ENCODE results near the gene LDLRAD3. TPM values are rescaled to one million over a fixed set of nuclear protein-coding genes. Genes with fewer than 3 reads are reported as not detected.
A peak's percentile ranks its signal among the peaks of the same experiment; 100 is the strongest.

The LDLRAD3 gene
- total RNA-seq, 1 donor from 2014 or later: 35.6 TPM

- Mint-ChIP-seq H3K36me3 (peaks cover 42% of the 10 kb centered on the region), H3K9me3 (peaks cover 9% of the 10 kb centered on the region), H3K27me3 (ENCODE audit: insufficient read depth, low read depth) (peaks cover 5% of the 10 kb centered on the region), H3K4me3 (no peak overlapping the region), H3K27ac (peak overlapping the region; percentile 11), H3K4me1 (peaks cover 34% of the 10 kb centered on the region)
- TF ChIP-seq EZH2phosphoT487 (IDR thresholded peaks at IDR 0.05) (no peak), CTCF (IDR thresholded peaks at IDR 0.05) (no peak), EZH2 (IDR thresholded peaks at IDR 0.05) (no peak)
- no peak overlapping the region for H3K9ac ChIP-seq
- no peaks in the 10 kb centered on the region for H3K36me3 ChIP-seq
- H3K4me2 ChIP-seq: no peak overlapping the region
- no peaks in the 10 kb centered on the region for H3K9me3 ChIP-seq (ENCODE audit: low read depth)
- H4K20me1 ChIP-seq (ENCODE audit: low read depth): no peaks in the 10 kb centered on the region
- no peak overlapping the region for H3K27ac ChIP-seq
- H3F3A ChIP-seq (ENCODE audit: low read depth): no peaks in the 10 kb centered on the region
- no peak overlapping the region for H3K4me3 ChIP-seq
- no peak for DNase-seq (ENCODE audit: low spot score)
- H3K27me3 ChIP-seq: no peaks in the 10 kb centered on the region
- H3K79me2 ChIP-seq (ENCODE audit: low read depth): no peaks in the 10 kb centered on the region
- H2AFZ ChIP-seq (replicated peaks): no peak overlapping the region
- H3K4me1 ChIP-seq: peaks cover 14% of the 10 kb centered on the region
Measured at GRCh38 chr11:36270701-36271100, 326.8 kb downstream of the LDLRAD3 start.

GRCh38 chr11:36271794-36272407, 328.0 kb downstream of the LDLRAD3 start:
- no peak overlapping the region for H2AFZ ChIP-seq (replicated peaks)
- H3K27ac ChIP-seq: no peak overlapping the region
- H3K27ac Mint-ChIP-seq: peak overlapping the region; percentile 65
- no peaks in the 10 kb centered on the region for H3K79me2 ChIP-seq (ENCODE audit: low read depth)
- no peaks in the 10 kb centered on the region for H3K27me3 ChIP-seq
- no peaks in the 10 kb centered on the region for H4K20me1 ChIP-seq (ENCODE audit: low read depth)
- no peaks in the 10 kb centered on the region for H3K9me3 ChIP-seq (ENCODE audit: low read depth)
- H3K9me3 Mint-ChIP-seq: peaks cover 9% of the 10 kb centered on the region
- H3K4me3 ChIP-seq: no peak overlapping the region
- peaks cover 35% of the 10 kb centered on the region for H3K4me1 Mint-ChIP-seq
- no peaks in the 10 kb centered on the region for H3F3A ChIP-seq (ENCODE audit: low read depth)
- peak; percentile 18 for TF ChIP-seq CTCF (IDR thresholded peaks at IDR 0.05)
- no peak for TF ChIP-seq EZH2phosphoT487 (IDR thresholded peaks at IDR 0.05)
- no peak for TF ChIP-seq EZH2 (IDR thresholded peaks at IDR 0.05)
- H3K27me3 Mint-ChIP-seq (ENCODE audit: insufficient read depth, low read depth): peaks cover 5% of the 10 kb centered on the region
- H3K36me3 Mint-ChIP-seq: peaks cover 42% of the 10 kb centered on the region
- no peak overlapping the region for H3K4me2 ChIP-seq
- DNase-seq (ENCODE audit: low spot score): no peak
- H3K36me3 ChIP-seq: no peaks in the 10 kb centered on the region
- H3K4me1 ChIP-seq: peaks cover 9% of the 10 kb centered on the region
- no peak overlapping the region for H3K9ac ChIP-seq
- no peak overlapping the region for H3K4me3 Mint-ChIP-seq

- Histone ChIP-seq H3K9ac (no peak overlapping the region), H3K27me3 (no peaks in the 10 kb centered on the region), H3K9me3 (ENCODE audit: low read depth) (no peaks in the 10 kb centered on the region), H3K4me1 (peaks cover 9% of the 10 kb centered on the region), H3F3A (ENCODE audit: low read depth) (no peaks in the 10 kb centered on the region), H3K79me2 (ENCODE audit: low read depth) (no peaks in the 10 kb centered on the region), H3K4me3 (no peak overlapping the region), H3K27ac (no peak overlapping the region), H2AFZ (replicated peaks) (no peak overlapping the region), H3K4me2 (no peak overlapping the region), H3K36me3 (no peaks in the 10 kb centered on the region), H4K20me1 (ENCODE audit: low read depth) (no peaks in the 10 kb centered on the region)
- Mint-ChIP-seq H3K4me3 (no peak overlapping the region), H3K9me3 (peaks cover 9% of the 10 kb centered on the region), H3K4me1 (peaks cover 45% of the 10 kb centered on the region), H3K36me3 (peaks cover 42% of the 10 kb centered on the region), H3K27ac (no peak overlapping the region), H3K27me3 (ENCODE audit: insufficient read depth, low read depth) (peaks cover 5% of the 10 kb centered on the region)
- TF ChIP-seq EZH2phosphoT487 (IDR thresholded peaks at IDR 0.05) (no peak), EZH2 (IDR thresholded peaks at IDR 0.05) (no peak), CTCF (IDR thresholded peaks at IDR 0.05) (no peak)
- DNase-seq (ENCODE audit: low spot score): peak; percentile 60
Measured at GRCh38 chr11:36273110-36273509, 329.2 kb downstream of the LDLRAD3 start.
